Aorta (tissue), 5 donors: ENCODE data around the gene TLR7. TPM values are rescaled to one million over a fixed set of nuclear protein-coding genes. Genes with fewer than 3 reads are reported as not detected.

Experiments
- ATAC-seq: fragments of 200-7000 bp; cut with Tn5 transposase; one replicate; pipeline ENCODE4 v1.9.1; 2022; ENCODE audit warnings: moderate library complexity; ENCODE audit not compliant: low FRiP score
- DNase-seq, 2 donors: peaks; one replicate each; pipeline ENCODE4 v3.0.0-alpha.2; 2020
- H3K27ac ChIP-seq, 2 donors: one replicate each; pipeline ENCODE4 v1.5.1; 2013; ENCODE audit warnings: low read length in 2 of 2, mild to moderate bottlenecking in 2 of 2, moderate library complexity in 2 of 2, control low read depth in 1 of 2, inconsistent platforms in 1 of 2, low read depth in 1 of 2
- H3K27me3 ChIP-seq, 2 donors: one replicate each; pipeline ENCODE4 v1.6.1; 2013; ENCODE audit warnings: control low read depth in 1 of 2, low read length in 1 of 2, mild to moderate bottlenecking in 1 of 2, moderate library complexity in 1 of 2; ENCODE audit not compliant: insufficient read depth in 2 of 2, control insufficient read depth in 1 of 2
- H3K36me3 ChIP-seq, 2 donors: one replicate each; pipeline ENCODE4 v1.6.1; 2013; ENCODE audit warnings: control low read depth in 1 of 2, low read length in 1 of 2, mild to moderate bottlenecking in 1 of 2; ENCODE audit not compliant: insufficient read depth in 2 of 2, control insufficient read depth in 1 of 2
- H3K4me1 ChIP-seq, 2 donors: one replicate each; pipeline ENCODE4 v1.6.1; 2013; ENCODE audit warnings: low read length in 2 of 2, control low read depth in 1 of 2, mild to moderate bottlenecking in 1 of 2, moderate library complexity in 1 of 2; ENCODE audit not compliant: insufficient read depth in 2 of 2, control insufficient read depth in 1 of 2
- H3K4me3 ChIP-seq, 2 donors: one replicate each; pipeline ENCODE4 v1.5.1; 2013; ENCODE audit warnings: low read length in 2 of 2, control low read depth in 1 of 2, mild to moderate bottlenecking in 1 of 2
- H3K9me3 ChIP-seq: one replicate; pipeline ENCODE4 v1.6.1; 2013; ENCODE audit warnings: mild to moderate bottlenecking, low read length; ENCODE audit not compliant: control insufficient read depth
- WGBS, 2 donors: extraction: QIAGEN DNeasy Blood & Tissue Kit; methylation state at CpG; one replicate each; pipeline ENCODE4 v1.1.7; 2013; 5-methylcytosine and 5-hydroxymethylcytosine counted together
- intact Hi-C, 2 donors: fragments of 100-400 bp; cut with DNase I; formaldehyde crosslinking; loops; one replicate each; pipeline versions ENCODE4 v1.14.2 to v1.15.0; 2022
- long read RNA-seq, 2 donors: library from polyadenylated mRNA; unstranded; transcript quantifications; one replicate each; pipeline ENCODE4 v2.0.0, GENCODE V29; 2020 to 2021
- polyA plus RNA-seq, 2 donors: library from polyadenylated mRNA; stranded (reverse); fragments of 200-250 nt; gene quantifications; one replicate each; pipeline ENCODE4 v1.2.3, GENCODE V29; 2013
- total RNA-seq, 2 donors: library from RNA; stranded (reverse); fragmentation: NEBNext Ultra II Directional; extraction: Animal tissue kit (Norgen Biotek cat#: 25700); gene quantifications; one replicate each; pipeline ENCODE4 v1.2.1, GENCODE V29; 2021
- donor health status: healthy with polysubstance abuse.
- donor health status: Bipolar disorder and iron deficiency.
- donor health status: DM: no; HTN: no; CAD: no.
- donor health status: DM: no; HTN: no; CAD: no.
- donor health status: DM: yes; HTN: yes; CAD: no.

The TLR7 gene
- 1 to 10 TPM in 1 of 2 donors, under 1 TPM in 1; 0.91 to 6.4 TPM for total RNA-seq
- polyA plus RNA-seq, result 1 to 10 TPM in 1 of 2 donors, under 1 TPM in 1; 0.08 to 1.8 TPM
- long read RNA-seq, donor 1, result 0 reads
- long read RNA-seq, donor 2, partial matches to known transcripts, result 0 of 1 reads
- long read RNA-seq, donor 2, other reads (novel, unspliced or antisense), result 1 of 1 reads

GRCh38 chrX:12866451-12867377 lies at the start of gene TLR7:
Gene TLR7, plus strand, starts transcription at chrX:12867072. Its CDS starts 507 bp downstream, at chrX:12867579.
- no peak within 1 kb of the TSS for H3K27ac ChIP-seq
- H3K36me3 ChIP-seq, result no peaks in the 10 kb centered on the region
- H3K4me1 ChIP-seq, result no peaks in the 10 kb centered on the region
- 62 to 67% methylated on average over 7 of the region's 7 CpGs for WGBS, 2 donors
- intact Hi-C loops, result no loop called here
- no peak for DNase-seq
- no peak within 1 kb of the TSS for H3K4me3 ChIP-seq
- ATAC-seq, result no peak
- H3K27me3 ChIP-seq, result peaks cover 0 to 1% of the 10 kb centered on the region in 2 donors
- no peaks in the 10 kb centered on the region for H3K9me3 ChIP-seq

DNA sequence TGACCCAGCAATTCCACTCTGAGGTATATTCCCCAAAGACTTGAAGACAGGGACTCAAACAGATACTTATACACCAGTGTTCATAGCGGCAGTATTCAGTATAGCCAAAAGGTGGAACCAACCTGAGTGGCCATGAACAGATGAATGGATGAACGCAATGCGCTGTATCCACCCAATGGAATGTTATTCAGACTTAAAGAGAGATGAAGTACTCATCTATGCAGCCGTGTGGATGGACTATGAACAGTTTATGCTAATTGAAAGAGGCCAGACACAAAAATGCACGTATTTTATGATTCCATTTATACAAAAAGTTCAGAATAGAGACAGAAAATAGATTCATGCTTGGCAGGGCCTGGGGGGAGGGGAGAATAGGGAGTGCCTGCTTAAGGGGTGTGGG lies 49.3 kb upstream of the TLR7 start:
- Histone ChIP-seq H3K9me3 (no peaks in the 10 kb centered on the region), H3K36me3 (no peaks in the 10 kb centered on the region), H3K27me3 (no peaks in the 10 kb centered on the region), H3K4me3 (no peak overlapping the region), H3K27ac (no peak overlapping the region), H3K4me1 (no peaks in the 10 kb centered on the region)
- 73 to 78% methylated on average over 5 of the region's 5 CpGs for WGBS, 2 donors
- ATAC-seq, result no peak
- intact Hi-C loops, result no loop called here
- no peak for DNase-seq

DNA sequence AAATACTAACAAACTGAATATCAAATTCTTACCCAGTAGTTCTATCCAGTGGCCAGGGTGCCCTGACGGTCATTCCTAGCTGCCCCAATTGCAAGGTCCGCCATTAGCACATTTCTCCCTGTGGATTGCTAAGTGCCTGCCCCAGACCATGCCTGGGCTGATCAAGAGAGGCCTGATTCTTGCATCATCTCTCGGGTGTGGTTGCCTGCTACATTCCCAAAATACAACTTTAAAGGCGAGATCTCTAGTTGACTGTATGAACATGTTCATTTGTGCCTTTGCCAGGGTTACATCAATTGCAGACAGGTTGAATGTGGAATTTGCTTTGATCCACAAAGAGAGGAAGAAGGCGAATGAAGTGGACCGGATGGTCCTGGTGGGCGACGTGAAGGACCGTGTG lies 47.6 kb upstream of the TLR7 start:
- intact Hi-C loops, result no loop called here
- Histone ChIP-seq H3K36me3 (no peaks in the 10 kb centered on the region), H3K27ac (no peak overlapping the region), H3K4me3 (no peak overlapping the region), H3K9me3 (no peaks in the 10 kb centered on the region), H3K4me1 (no peaks in the 10 kb centered on the region), H3K27me3 (no peaks in the 10 kb centered on the region)
- 92 to 96% methylated on average over 9 of the region's 9 CpGs for WGBS, 2 donors
- DNase-seq (no peak), ATAC-seq (no peak)

GRCh38 chrX:12820737-12821136 lies 46.1 kb upstream of the TLR7 start:
- ATAC-seq, result no peak
- peaks cover 0 to 1% of the 10 kb centered on the region in 2 donors for H3K36me3 ChIP-seq
- WGBS, 2 donors, result 72% methylated on average over 7 of the region's 7 CpGs
- H3K4me1 ChIP-seq, result no peaks in the 10 kb centered on the region
- H3K27ac ChIP-seq, result no peak overlapping the region
- intact Hi-C loops, result no loop called here
- DNase-seq, result no peak
- no peaks in the 10 kb centered on the region for H3K27me3 ChIP-seq
- no peaks in the 10 kb centered on the region for H3K9me3 ChIP-seq
- no peak overlapping the region for H3K4me3 ChIP-seq

GRCh38 chrX:12824944-12825343 lies 41.9 kb upstream of the TLR7 start:
- no peak for ATAC-seq
- no peak for DNase-seq
- Histone ChIP-seq H3K4me3 (no peak overlapping the region), H3K27me3 (no peaks in the 10 kb centered on the region), H3K4me1 (no peaks in the 10 kb centered on the region), H3K36me3 (peaks cover 0 to 1% of the 10 kb centered on the region in 2 donors), H3K27ac (no peak overlapping the region), H3K9me3 (no peaks in the 10 kb centered on the region)
- intact Hi-C loops, result no loop called here
- WGBS, 2 donors, result 74 to 84% methylated on average over 9 of the region's 9 CpGs

- H3K4me1 ChIP-seq, result no peaks in the 10 kb centered on the region
- H3K27ac ChIP-seq, result no peak overlapping the region
- 85 to 87% methylated on average over 8 of the region's 8 CpGs for WGBS, 2 donors
- intact Hi-C loops, result no loop called here
- no peak overlapping the region for H3K4me3 ChIP-seq
- H3K36me3 ChIP-seq, result peaks cover 0 to 1% of the 10 kb centered on the region in 2 donors
- ATAC-seq, result no peak
- H3K27me3 ChIP-seq, result no peaks in the 10 kb centered on the region
- no peaks in the 10 kb centered on the region for H3K9me3 ChIP-seq
- no peak for DNase-seq
Observed at GRCh38 chrX:12825801-12826200, 41.1 kb upstream of the TLR7 start.

GRCh38 chrX:12843061-12843667 lies 23.7 kb upstream of the TLR7 start:
- Histone ChIP-seq H3K36me3 (no peaks in the 10 kb centered on the region), H3K27me3 (no peaks in the 10 kb centered on the region), H3K9me3 (no peaks in the 10 kb centered on the region), H3K4me3 (no peak overlapping the region), H3K4me1 (no peaks in the 10 kb centered on the region), H3K27ac (no peak overlapping the region)
- 70 to 84% methylated on average over 2 of the region's 2 CpGs for WGBS, 2 donors
- DNase-seq (no peak), ATAC-seq (no peak)
- intact Hi-C loops, result no loop called here

DNA sequence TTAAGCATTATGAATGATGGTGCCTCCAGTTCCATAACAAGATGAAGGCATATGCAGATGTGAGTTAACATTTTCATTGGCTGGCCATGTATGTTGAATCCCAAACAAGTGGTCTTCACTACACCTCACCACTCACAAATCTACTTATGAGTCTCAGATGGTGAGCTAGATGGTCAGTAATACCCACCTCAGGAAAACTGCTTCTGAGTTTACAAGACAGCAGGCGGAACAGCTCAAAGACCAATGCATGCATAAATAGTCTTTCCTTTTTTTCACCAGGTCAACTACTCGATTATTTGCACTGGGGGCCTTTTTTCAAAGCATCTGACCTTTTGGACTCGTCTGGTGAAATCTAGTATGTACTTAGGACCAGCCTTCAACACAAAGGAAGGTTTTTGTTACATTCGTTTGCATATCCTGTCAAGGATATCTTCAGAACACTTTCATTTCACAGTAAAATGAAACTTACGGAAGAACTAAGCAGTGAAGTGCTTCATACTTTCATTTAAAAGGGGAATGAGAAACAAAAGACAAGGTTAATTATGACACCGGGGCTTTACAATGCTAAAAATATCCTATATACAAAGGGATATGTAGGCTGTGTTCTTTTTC lies 23.1 kb upstream of the TLR7 start:
- H3K4me3 ChIP-seq, result no peak overlapping the region
- WGBS, 2 donors, result 26 to 38% methylated on average over 6 of the region's 6 CpGs
- H3K27ac ChIP-seq, result no peak overlapping the region
- no peaks in the 10 kb centered on the region for H3K36me3 ChIP-seq
- H3K4me1 ChIP-seq, result no peaks in the 10 kb centered on the region
- ATAC-seq, result no peak
- H3K27me3 ChIP-seq, result no peaks in the 10 kb centered on the region
- no peak for DNase-seq
- intact Hi-C loops, result no loop called here
- no peaks in the 10 kb centered on the region for H3K9me3 ChIP-seq
